Measurements from ENCODE around the gene TRPM2.
"Not testable (repeated sequence)": the region's sequence is repeated elsewhere in the genome, so short reads cannot be mapped to it uniquely, and the experiment has no call there.

Gene TRPM2

GRCh38 chr21:44399955-44400790, 46.8 kb downstream of the TRPM2 start:
- no peak for DNase-seq

- DNase-seq: no peak
Observed at GRCh38 chr21:44400791-44401385, 47.5 kb downstream of the TRPM2 start.

- no peak for DNase-seq
Observed at GRCh38 chr21:44401386-44402160, 48.2 kb downstream of the TRPM2 start.

GRCh38 chr21:44402323-44403105, 49.1 kb downstream of the TRPM2 start:
- DNase-seq: no peak

GRCh38 chr21:44403106-44404020, 49.9 kb downstream of the TRPM2 start:
- DNase-seq: no peak

GRCh38 chr21:44404482-44404881, 51.1 kb downstream of the TRPM2 start:
- DNase-seq: not testable (repeated sequence)

GRCh38 chr21:44405091-44405947, 51.9 kb downstream of the TRPM2 start:
- no peak for DNase-seq

- DNase-seq: no peak
Observed at GRCh38 chr21:44405948-44406872, 52.8 kb downstream of the TRPM2 start.

- no peak for DNase-seq
Observed at GRCh38 chr21:44406953-44407352, 53.5 kb downstream of the TRPM2 start.

GRCh38 chr21:44407493-44407892, 54.1 kb downstream of the TRPM2 start:
- no peak for DNase-seq

- DNase-seq: no peak
Observed at GRCh38 chr21:44408226-44408625, 54.8 kb downstream of the TRPM2 start.

GRCh38 chr21:44413566-44414290, 60.3 kb downstream of the TRPM2 start:
- DNase-seq: no peak

- no peak for DNase-seq
Observed at GRCh38 chr21:44414291-44415072, 61.1 kb downstream of the TRPM2 start.

GRCh38 chr21:44415073-44416025, 61.9 kb downstream of the TRPM2 start:
- DNase-seq: no peak

GRCh38 chr21:44416193-44416592, 62.8 kb downstream of the TRPM2 start:
- DNase-seq: no peak

- not testable (repeated sequence) for DNase-seq
Observed at GRCh38 chr21:44417621-44418107, 64.2 kb downstream of the TRPM2 start.

Data from CD4-positive, alpha-beta T cell treated with Interleukin-21 for 1 hour (primary cell).